WTC11 (cell line): Measurements from ENCODE around the gene UBXN4. TPM values are rescaled to one million over a fixed set of nuclear protein-coding genes. Genes with fewer than 3 reads are reported as not detected.

Experiments
- ATAC-seq: fragments of 200-7000 bp; cut with Tn5 transposase; 2 replicates; pipeline ENCODE4 v1.10.0; 2021; ENCODE audit warnings: mild to moderate bottlenecking, moderate library complexity
- CTCF ChIA-PET: fragments of 300-600 bp; sonication (Branson Sonifier 250); formaldehyde crosslinking; loops from one replicate; lab custom pipeline; 2021; ENCODE audit warnings: antibody characterized with exemption; lab: Charles Lee
- POLR2A ChIA-PET: fragments of 350-600 bp; sonication (Branson Sonifier 250); formaldehyde crosslinking; loops from one replicate; lab custom pipeline; 2021; ENCODE audit warnings: antibody characterized with exemption; lab: Charles Lee
- DNase-seq: peaks from one replicate; pipeline ENCODE4 v3.0.0; 2021; ENCODE audit warnings: low spot score
- H3K27ac Mint-ChIP-seq: 2 replicates; pipeline ENCODE4 v1.8.0; 2021; ENCODE audit warnings: mixed read lengths
- H3K27me3 Mint-ChIP-seq: 2 replicates; pipeline ENCODE4 v1.8.0; 2021; ENCODE audit warnings: low read depth, mild to moderate bottlenecking, moderate library complexity, mixed read lengths
- H3K36me3 Mint-ChIP-seq: 2 replicates; pipeline ENCODE4 v1.8.0; 2021; ENCODE audit warnings: mixed read lengths
- H3K4me1 Mint-ChIP-seq: 2 replicates; pipeline ENCODE4 v1.8.0; 2022; ENCODE audit warnings: mixed read lengths
- H3K4me3 Mint-ChIP-seq: 2 replicates; pipeline ENCODE4 v1.8.0; 2021; ENCODE audit warnings: mild to moderate bottlenecking, moderate library complexity, mixed read lengths
- H3K9me3 Mint-ChIP-seq: 2 replicates; pipeline ENCODE4 v1.8.0; 2021; ENCODE audit warnings: mixed read lengths
- ATF2 ChIP-seq: sonication (generic); formaldehyde crosslinking; IDR thresholded peaks from 2 replicates; pipeline ENCODE4 v1.8.1; 2022; ENCODE audit warnings: low read depth, missing genetic modification reagents, borderline replicate concordance
- ELF4 ChIP-seq: sonication (generic); formaldehyde crosslinking; IDR thresholded peaks from 2 replicates; pipeline ENCODE4 v1.8.1; 2022; ENCODE audit warnings: low read depth, mild to moderate bottlenecking, moderate library complexity, missing genetic modification reagents
- EMX1 ChIP-seq: fragments of 250-450 bp; sonication (Bioruptor Pico); IDR thresholded peaks from 2 replicates; pipeline ENCODE4 v1.8.0; 2021; ENCODE audit warnings: mild to moderate bottlenecking
- FOXK1 ChIP-seq: sonication (generic); formaldehyde crosslinking; IDR thresholded peaks from 2 replicates; pipeline ENCODE4 v1.8.0; 2022; ENCODE audit warnings: mild to moderate bottlenecking, moderate library complexity, missing genetic modification reagents
- GTF2I ChIP-seq: fragments of 250-450 bp; sonication (Bioruptor Pico); conservative IDR thresholded peaks from 2 replicates; pipeline ENCODE4 v1.4.0; 2021; ENCODE audit warnings: mild to moderate bottlenecking
- JUN ChIP-seq: sonication (generic); formaldehyde crosslinking; IDR thresholded peaks from 2 replicates; pipeline ENCODE4 v1.8.0; 2023; ENCODE audit warnings: mild to moderate bottlenecking, missing genetic modification reagents
- MYBL2 ChIP-seq: sonication (generic); formaldehyde crosslinking; IDR thresholded peaks from 2 replicates; pipeline ENCODE4 v1.8.1; 2023; ENCODE audit warnings: mild to moderate bottlenecking, moderate library complexity, missing genetic modification reagents
- NFE2L1 ChIP-seq: sonication (generic); formaldehyde crosslinking; IDR thresholded peaks from 2 replicates; pipeline ENCODE4 v1.8.1; 2023; ENCODE audit warnings: missing genetic modification reagents
- NR1H2 ChIP-seq: sonication (generic); formaldehyde crosslinking; IDR thresholded peaks from 2 replicates; pipeline ENCODE4 v1.9.0; 2021; ENCODE audit warnings: mild to moderate bottlenecking, moderate library complexity, missing genetic modification reagents
- NR3C1 ChIP-seq: sonication (generic); formaldehyde crosslinking; conservative IDR thresholded peaks from 2 replicates; pipeline ENCODE4 v1.8.1; 2023; ENCODE audit warnings: low read depth, mild to moderate bottlenecking, missing genetic modification reagents
- RELA ChIP-seq: sonication (generic); formaldehyde crosslinking; IDR thresholded peaks from 2 replicates; pipeline ENCODE4 v1.8.1; 2022; ENCODE audit warnings: missing genetic modification reagents, mild to moderate bottlenecking, borderline replicate concordance
- SOX15 ChIP-seq: fragments of 250-450 bp; sonication (Bioruptor Pico); IDR thresholded peaks from 2 replicates; pipeline ENCODE4 v1.9.0; 2021; ENCODE audit warnings: mild to moderate bottlenecking
- SP1 ChIP-seq: sonication (generic); formaldehyde crosslinking; conservative IDR thresholded peaks from 2 replicates; pipeline ENCODE4 v1.8.1; 2022; ENCODE audit warnings: missing genetic modification reagents
- TCF7 ChIP-seq: sonication (generic); formaldehyde crosslinking; IDR thresholded peaks from 2 replicates; pipeline ENCODE4 v1.8.0; 2022; ENCODE audit warnings: mild to moderate bottlenecking, low read depth, missing genetic modification reagents, moderate library complexity
- ZBTB21 ChIP-seq: sonication (generic); formaldehyde crosslinking; IDR thresholded peaks from 2 replicates; pipeline ENCODE4 v1.8.1; 2023; ENCODE audit warnings: mild to moderate bottlenecking, missing genetic modification reagents, borderline replicate concordance
- ZNF121 ChIP-seq: sonication (generic); formaldehyde crosslinking; IDR thresholded peaks from 2 replicates; pipeline ENCODE4 v1.8.0; 2023; ENCODE audit warnings: missing genetic modification reagents
- ZNF263 ChIP-seq: sonication (generic); formaldehyde crosslinking; IDR thresholded peaks from 2 replicates; pipeline ENCODE4 v1.8.1; 2022; ENCODE audit warnings: low read depth, mild to moderate bottlenecking, moderate library complexity, missing genetic modification reagents
- ZNF317 ChIP-seq: sonication (generic); formaldehyde crosslinking; IDR thresholded peaks from 2 replicates; pipeline ENCODE4 v1.8.1; 2023; ENCODE audit warnings: low read depth, mild to moderate bottlenecking, moderate library complexity, missing genetic modification reagents, borderline replicate concordance
- total RNA-seq: library from RNA; stranded (reverse); gene quantifications from 3 replicates; pipeline ENCODE4 v1.2.3, GENCODE V29; 2021
- TF ChIP-seq, protein P1 (sequence below): sonication (generic); formaldehyde crosslinking; IDR thresholded peaks from 2 replicates; pipeline ENCODE4 v1.8.1; 2022; ENCODE audit warnings: low read depth, mild to moderate bottlenecking, moderate library complexity, missing genetic modification reagents, borderline replicate concordance
- TF ChIP-seq, protein P2 (sequence below): sonication (generic); formaldehyde crosslinking; IDR thresholded peaks from 2 replicates; pipeline ENCODE4 v1.8.0; 2022; ENCODE audit warnings: missing genetic modification reagents
- TF ChIP-seq, protein P3 (sequence below): fragments of 250-450 bp; sonication (Bioruptor Pico); IDR thresholded peaks from 2 replicates; pipeline ENCODE4 v1.9.0; 2021; ENCODE audit warnings: mild to moderate bottlenecking, borderline replicate concordance
- TF ChIP-seq, protein P4 (sequence below): fragments of 250-450 bp; sonication (Bioruptor Pico); IDR thresholded peaks from 2 replicates; pipeline ENCODE4 v1.9.0; 2021; ENCODE audit warnings: mild to moderate bottlenecking
- TF ChIP-seq, protein P5 (sequence below): sonication (generic); formaldehyde crosslinking; IDR thresholded peaks from 2 replicates; pipeline ENCODE4 v1.8.1; 2023; ENCODE audit warnings: mild to moderate bottlenecking, missing genetic modification reagents, moderate library complexity
- TF ChIP-seq, protein P6 (sequence below): sonication (generic); formaldehyde crosslinking; IDR thresholded peaks from 2 replicates; pipeline ENCODE4 v1.8.1; 2023; ENCODE audit warnings: mild to moderate bottlenecking, moderate library complexity, missing genetic modification reagents

UBXN4 gene
- total RNA-seq, 1 experiment from 2014 or later, result 68.1 TPM

- no peak for ATAC-seq
- no peaks in the 10 kb centered on the region for H3K27me3 Mint-ChIP-seq
- H3K36me3 Mint-ChIP-seq, result peaks cover 16% of the 10 kb centered on the region
- no peaks in the 10 kb centered on the region for H3K9me3 Mint-ChIP-seq
- peak overlapping the region; percentile 21; the same call in 1 of the 2 replicates for H3K27ac Mint-ChIP-seq
- TF ChIP-seq, protein P1, sequence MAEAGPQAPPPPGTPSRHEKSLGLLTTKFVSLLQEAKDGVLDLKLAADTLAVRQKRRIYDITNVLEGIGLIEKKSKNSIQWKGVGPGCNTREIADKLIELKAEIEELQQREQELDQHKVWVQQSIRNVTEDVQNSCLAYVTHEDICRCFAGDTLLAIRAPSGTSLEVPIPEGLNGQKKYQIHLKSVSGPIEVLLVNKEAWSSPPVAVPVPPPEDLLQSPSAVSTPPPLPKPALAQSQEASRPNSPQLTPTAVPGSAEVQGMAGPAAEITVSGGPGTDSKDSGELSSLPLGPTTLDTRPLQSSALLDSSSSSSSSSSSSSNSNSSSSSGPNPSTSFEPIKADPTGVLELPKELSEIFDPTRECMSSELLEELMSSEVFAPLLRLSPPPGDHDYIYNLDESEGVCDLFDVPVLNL (CRISPR knock-in tag), result no peak
- TF ChIP-seq SOX15 (CRISPR knock-in tag) (no peak), FOXK1 (CRISPR knock-in tag) (no peak), ZBTB21 (CRISPR knock-in tag) (no peak), NR1H2 (CRISPR knock-in tag) (no peak), NR3C1 (CRISPR knock-in tag) (no peak), ZNF317 (no peak), RELA (no peak), SP1 (CRISPR knock-in tag) (no peak), MYBL2 (CRISPR knock-in tag) (no peak), ATF2 (CRISPR knock-in tag) (no peak), ELF4 (CRISPR knock-in tag) (no peak), GTF2I (no peak), EMX1 (CRISPR knock-in tag) (no peak)
- TF ChIP-seq, protein P2, sequence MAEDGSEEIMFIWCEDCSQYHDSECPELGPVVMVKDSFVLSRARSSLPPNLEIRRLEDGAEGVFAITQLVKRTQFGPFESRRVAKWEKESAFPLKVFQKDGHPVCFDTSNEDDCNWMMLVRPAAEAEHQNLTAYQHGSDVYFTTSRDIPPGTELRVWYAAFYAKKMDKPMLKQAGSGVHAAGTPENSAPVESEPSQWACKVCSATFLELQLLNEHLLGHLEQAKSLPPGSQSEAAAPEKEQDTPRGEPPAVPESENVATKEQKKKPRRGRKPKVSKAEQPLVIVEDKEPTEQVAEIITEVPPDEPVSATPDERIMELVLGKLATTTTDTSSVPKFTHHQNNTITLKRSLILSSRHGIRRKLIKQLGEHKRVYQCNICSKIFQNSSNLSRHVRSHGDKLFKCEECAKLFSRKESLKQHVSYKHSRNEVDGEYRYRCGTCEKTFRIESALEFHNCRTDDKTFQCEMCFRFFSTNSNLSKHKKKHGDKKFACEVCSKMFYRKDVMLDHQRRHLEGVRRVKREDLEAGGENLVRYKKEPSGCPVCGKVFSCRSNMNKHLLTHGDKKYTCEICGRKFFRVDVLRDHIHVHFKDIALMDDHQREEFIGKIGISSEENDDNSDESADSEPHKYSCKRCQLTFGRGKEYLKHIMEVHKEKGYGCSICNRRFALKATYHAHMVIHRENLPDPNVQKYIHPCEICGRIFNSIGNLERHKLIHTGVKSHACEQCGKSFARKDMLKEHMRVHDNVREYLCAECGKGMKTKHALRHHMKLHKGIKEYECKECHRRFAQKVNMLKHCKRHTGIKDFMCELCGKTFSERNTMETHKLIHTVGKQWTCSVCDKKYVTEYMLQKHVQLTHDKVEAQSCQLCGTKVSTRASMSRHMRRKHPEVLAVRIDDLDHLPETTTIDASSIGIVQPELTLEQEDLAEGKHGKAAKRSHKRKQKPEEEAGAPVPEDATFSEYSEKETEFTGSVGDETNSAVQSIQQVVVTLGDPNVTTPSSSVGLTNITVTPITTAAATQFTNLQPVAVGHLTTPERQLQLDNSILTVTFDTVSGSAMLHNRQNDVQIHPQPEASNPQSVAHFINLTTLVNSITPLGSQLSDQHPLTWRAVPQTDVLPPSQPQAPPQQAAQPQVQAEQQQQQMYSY (CRISPR knock-in tag), result no peak
- TF ChIP-seq, protein P3, sequence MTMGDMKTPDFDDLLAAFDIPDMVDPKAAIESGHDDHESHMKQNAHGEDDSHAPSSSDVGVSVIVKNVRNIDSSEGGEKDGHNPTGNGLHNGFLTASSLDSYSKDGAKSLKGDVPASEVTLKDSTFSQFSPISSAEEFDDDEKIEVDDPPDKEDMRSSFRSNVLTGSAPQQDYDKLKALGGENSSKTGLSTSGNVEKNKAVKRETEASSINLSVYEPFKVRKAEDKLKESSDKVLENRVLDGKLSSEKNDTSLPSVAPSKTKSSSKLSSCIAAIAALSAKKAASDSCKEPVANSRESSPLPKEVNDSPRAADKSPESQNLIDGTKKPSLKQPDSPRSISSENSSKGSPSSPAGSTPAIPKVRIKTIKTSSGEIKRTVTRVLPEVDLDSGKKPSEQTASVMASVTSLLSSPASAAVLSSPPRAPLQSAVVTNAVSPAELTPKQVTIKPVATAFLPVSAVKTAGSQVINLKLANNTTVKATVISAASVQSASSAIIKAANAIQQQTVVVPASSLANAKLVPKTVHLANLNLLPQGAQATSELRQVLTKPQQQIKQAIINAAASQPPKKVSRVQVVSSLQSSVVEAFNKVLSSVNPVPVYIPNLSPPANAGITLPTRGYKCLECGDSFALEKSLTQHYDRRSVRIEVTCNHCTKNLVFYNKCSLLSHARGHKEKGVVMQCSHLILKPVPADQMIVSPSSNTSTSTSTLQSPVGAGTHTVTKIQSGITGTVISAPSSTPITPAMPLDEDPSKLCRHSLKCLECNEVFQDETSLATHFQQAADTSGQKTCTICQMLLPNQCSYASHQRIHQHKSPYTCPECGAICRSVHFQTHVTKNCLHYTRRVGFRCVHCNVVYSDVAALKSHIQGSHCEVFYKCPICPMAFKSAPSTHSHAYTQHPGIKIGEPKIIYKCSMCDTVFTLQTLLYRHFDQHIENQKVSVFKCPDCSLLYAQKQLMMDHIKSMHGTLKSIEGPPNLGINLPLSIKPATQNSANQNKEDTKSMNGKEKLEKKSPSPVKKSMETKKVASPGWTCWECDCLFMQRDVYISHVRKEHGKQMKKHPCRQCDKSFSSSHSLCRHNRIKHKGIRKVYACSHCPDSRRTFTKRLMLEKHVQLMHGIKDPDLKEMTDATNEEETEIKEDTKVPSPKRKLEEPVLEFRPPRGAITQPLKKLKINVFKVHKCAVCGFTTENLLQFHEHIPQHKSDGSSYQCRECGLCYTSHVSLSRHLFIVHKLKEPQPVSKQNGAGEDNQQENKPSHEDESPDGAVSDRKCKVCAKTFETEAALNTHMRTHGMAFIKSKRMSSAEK (CRISPR knock-in tag), result no peak
- H3K4me3 Mint-ChIP-seq, result no peak overlapping the region
- POLR2A ChIA-PET, result no interaction called here
- CTCF ChIA-PET, result interaction anchor here (1.3 to 1.9 kb wide), 2 partner anchors 15 to 47 kb away, joined by 3 to 7 read pairs; partner anchors contain the start of gene UBXN4
- no peaks in the 10 kb centered on the region for H3K4me1 Mint-ChIP-seq
- no peak for DNase-seq
These were observed 46.9 kb upstream of the UBXN4 start for GRCh38 chr2:135694711-135695110.

DNA sequence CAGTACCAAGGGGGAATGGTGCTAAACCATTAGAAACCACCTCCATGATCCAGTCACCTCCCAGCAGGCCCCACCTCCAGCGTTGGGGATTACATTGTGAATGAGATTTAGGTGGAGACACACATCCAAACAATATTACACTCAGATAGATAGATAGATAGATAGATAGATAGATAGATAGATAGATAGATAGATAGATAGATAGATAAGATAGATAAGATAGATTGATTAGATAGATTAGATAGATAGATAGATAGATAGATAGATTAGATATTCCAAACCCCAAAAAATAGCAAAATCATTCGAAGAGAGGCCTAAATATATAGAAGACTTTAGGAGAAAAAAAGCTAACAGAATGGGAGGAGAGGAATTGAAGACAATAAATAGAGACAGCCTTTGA, 42.8 kb upstream of the UBXN4 start:
- H3K36me3 Mint-ChIP-seq, result peaks cover 16% of the 10 kb centered on the region
- H3K4me3 Mint-ChIP-seq, result no peak overlapping the region
- ChIA-PET CTCF (no interaction called here), POLR2A (no interaction called here)
- ATAC-seq (no peak), DNase-seq (no peak)
- H3K27me3 Mint-ChIP-seq, result no peaks in the 10 kb centered on the region
- no peaks in the 10 kb centered on the region for H3K4me1 Mint-ChIP-seq
- TF ChIP-seq ZNF121 (CRISPR knock-in tag) (no peak), TCF7 (CRISPR knock-in tag) (no peak), JUN (CRISPR knock-in tag) (no peak), ZNF263 (CRISPR knock-in tag) (no peak), NFE2L1 (CRISPR knock-in tag) (no peak)
- TF ChIP-seq, protein P4, sequence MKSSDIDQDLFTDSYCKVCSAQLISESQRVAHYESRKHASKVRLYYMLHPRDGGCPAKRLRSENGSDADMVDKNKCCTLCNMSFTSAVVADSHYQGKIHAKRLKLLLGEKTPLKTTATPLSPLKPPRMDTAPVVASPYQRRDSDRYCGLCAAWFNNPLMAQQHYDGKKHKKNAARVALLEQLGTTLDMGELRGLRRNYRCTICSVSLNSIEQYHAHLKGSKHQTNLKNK, result no peak
- TF ChIP-seq, protein P5, sequence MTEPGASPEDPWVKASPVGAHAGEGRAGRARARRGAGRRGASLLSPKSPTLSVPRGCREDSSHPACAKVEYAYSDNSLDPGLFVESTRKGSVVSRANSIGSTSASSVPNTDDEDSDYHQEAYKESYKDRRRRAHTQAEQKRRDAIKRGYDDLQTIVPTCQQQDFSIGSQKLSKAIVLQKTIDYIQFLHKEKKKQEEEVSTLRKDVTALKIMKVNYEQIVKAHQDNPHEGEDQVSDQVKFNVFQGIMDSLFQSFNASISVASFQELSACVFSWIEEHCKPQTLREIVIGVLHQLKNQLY (CRISPR knock-in tag), result no peak
- TF ChIP-seq, protein P6, sequence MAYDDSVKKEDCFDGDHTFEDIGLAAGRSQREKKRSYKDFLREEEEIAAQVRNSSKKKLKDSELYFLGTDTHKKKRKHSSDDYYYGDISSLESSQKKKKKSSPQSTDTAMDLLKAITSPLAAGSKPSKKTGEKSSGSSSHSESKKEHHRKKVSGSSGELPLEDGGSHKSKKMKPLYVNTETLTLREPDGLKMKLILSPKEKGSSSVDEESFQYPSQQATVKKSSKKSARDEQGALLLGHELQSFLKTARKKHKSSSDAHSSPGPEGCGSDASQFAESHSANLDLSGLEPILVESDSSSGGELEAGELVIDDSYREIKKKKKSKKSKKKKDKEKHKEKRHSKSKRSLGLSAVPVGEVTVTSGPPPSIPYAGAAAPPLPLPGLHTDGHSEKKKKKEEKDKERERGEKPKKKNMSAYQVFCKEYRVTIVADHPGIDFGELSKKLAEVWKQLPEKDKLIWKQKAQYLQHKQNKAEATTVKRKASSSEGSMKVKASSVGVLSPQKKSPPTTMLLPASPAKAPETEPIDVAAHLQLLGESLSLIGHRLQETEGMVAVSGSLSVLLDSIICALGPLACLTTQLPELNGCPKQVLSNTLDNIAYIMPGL (CRISPR knock-in tag), result no peak
- TF ChIP-seq, all 79 proteins: peak for 0
- H3K27ac Mint-ChIP-seq, result no peak overlapping the region
- no peaks in the 10 kb centered on the region for H3K9me3 Mint-ChIP-seq
